ENCODE measurements around the gene METTL3.
"Not testable (repeated sequence)": the region's sequence is repeated elsewhere in the genome, so short reads cannot be mapped to it uniquely, and the experiment has no call there.

The METTL3 gene

GRCh38 chr14:21510735-21511657 is at the start of gene METTL3:
Gene METTL3 (minus strand): TSS chr14:21511340. CDS start chr14:21511223, 117 bp downstream.
- DNase-seq (ENCODE audit: low spot score): peak; percentile 96

GRCh38 chr14:21558703-21559170 is 47.6 kb upstream of the METTL3 start:
- no peak for DNase-seq (ENCODE audit: low spot score)

- peak; percentile 67 for DNase-seq (ENCODE audit: low spot score)
Measured at GRCh38 chr14:21557084-21557901, 46.2 kb upstream of the METTL3 start.

- DNase-seq (ENCODE audit: low spot score): no peak
Measured at GRCh38 chr14:21556378-21557083, 45.4 kb upstream of the METTL3 start.

GRCh38 chr14:21553266-21553665 is 42.1 kb upstream of the METTL3 start:
- DNase-seq (ENCODE audit: low spot score): no peak

- not testable (repeated sequence) for DNase-seq (ENCODE audit: low spot score)
Measured at GRCh38 chr14:21544588-21544987, 33.4 kb upstream of the METTL3 start.

GRCh38 chr14:21543963-21544362 is 32.8 kb upstream of the METTL3 start:
- DNase-seq (ENCODE audit: low spot score): no peak

- DNase-seq (ENCODE audit: low spot score): no peak
Measured at GRCh38 chr14:21543521-21543960, 32.4 kb upstream of the METTL3 start.

GRCh38 chr14:21541413-21542074 is 30.4 kb upstream of the METTL3 start:
- no peak for DNase-seq (ENCODE audit: low spot score)

- DNase-seq (ENCODE audit: low spot score): no peak
Measured at GRCh38 chr14:21539189-21539940, 28.2 kb upstream of the METTL3 start.

- DNase-seq (ENCODE audit: low spot score): no peak
Measured at GRCh38 chr14:21537090-21537424, 25.9 kb upstream of the METTL3 start.

GRCh38 chr14:21536418-21537089 is 25.4 kb upstream of the METTL3 start:
- DNase-seq (ENCODE audit: low spot score): no peak

GRCh38 chr14:21535545-21536417 is 24.6 kb upstream of the METTL3 start:
- DNase-seq (ENCODE audit: low spot score): no peak

- DNase-seq (ENCODE audit: low spot score): no peak
Measured at GRCh38 chr14:21534576-21534975, 23.4 kb upstream of the METTL3 start.

GRCh38 chr14:21533294-21533693 is 22.2 kb upstream of the METTL3 start:
- no peak for DNase-seq (ENCODE audit: low spot score)

GRCh38 chr14:21529515-21529914 is 18.4 kb upstream of the METTL3 start:
- DNase-seq (ENCODE audit: low spot score): no peak

- DNase-seq (ENCODE audit: low spot score): no peak
Measured at GRCh38 chr14:21528381-21529348, 17.5 kb upstream of the METTL3 start.

- no peak for DNase-seq (ENCODE audit: low spot score)
Measured at GRCh38 chr14:21527318-21527679, 16.2 kb upstream of the METTL3 start.
